AG08396 (cell line): ENCODE measurements around the gene SPDEF.

ENCODE experiments used
- DNase-seq: peaks from one replicate; pipeline ENCODE4 v3.0.0; 2012; ENCODE audit warnings: low spot score, mixed read lengths

SPDEF gene

GRCh38 chr6:34527751-34528670, 28.1 kb downstream of the SPDEF start:
- DNase-seq = no peak

- DNase-seq = peak; percentile 98
Measured at GRCh38 chr6:34526992-34527728, 29.0 kb downstream of the SPDEF start.

GRCh38 chr6:34526241-34526972, 29.7 kb downstream of the SPDEF start:
- DNase-seq = no peak

GRCh38 chr6:34525431-34526175, 30.5 kb downstream of the SPDEF start:
- DNase-seq = no peak

GRCh38 chr6:34524971-34525370, 31.2 kb downstream of the SPDEF start:
- no peak for DNase-seq

- no peak for DNase-seq
Measured at GRCh38 chr6:34524499-34524898, 31.6 kb downstream of the SPDEF start.

- no peak for DNase-seq
Measured at GRCh38 chr6:34523441-34524206, 32.5 kb downstream of the SPDEF start.

DNA sequence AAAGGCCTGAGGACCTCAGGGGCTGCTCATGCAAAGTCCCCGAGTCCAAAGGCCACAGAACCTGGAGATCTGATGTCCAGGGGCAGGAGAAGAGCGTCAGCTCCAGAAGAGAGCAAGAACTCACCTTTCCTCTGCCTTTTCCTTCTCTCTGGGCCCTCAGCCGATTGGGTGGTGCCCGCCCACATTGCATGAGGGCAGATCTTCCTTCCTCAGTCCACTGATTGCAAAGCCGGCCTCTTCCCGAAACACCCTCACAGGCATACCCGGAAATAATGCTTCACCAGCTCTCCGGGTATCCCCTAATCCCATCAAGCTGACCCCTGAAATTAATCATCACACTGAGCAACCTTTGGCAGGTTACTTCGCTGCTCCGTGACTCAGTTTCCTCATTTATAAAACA, 33.4 kb downstream of the SPDEF start:
- no peak for DNase-seq

GRCh38 chr6:34521463-34522285, 34.5 kb downstream of the SPDEF start:
- no peak for DNase-seq

- DNase-seq = no peak
Measured at GRCh38 chr6:34520645-34521462, 35.3 kb downstream of the SPDEF start.

GRCh38 chr6:34519971-34520644, 36.0 kb downstream of the SPDEF start:
- no peak for DNase-seq

DNA sequence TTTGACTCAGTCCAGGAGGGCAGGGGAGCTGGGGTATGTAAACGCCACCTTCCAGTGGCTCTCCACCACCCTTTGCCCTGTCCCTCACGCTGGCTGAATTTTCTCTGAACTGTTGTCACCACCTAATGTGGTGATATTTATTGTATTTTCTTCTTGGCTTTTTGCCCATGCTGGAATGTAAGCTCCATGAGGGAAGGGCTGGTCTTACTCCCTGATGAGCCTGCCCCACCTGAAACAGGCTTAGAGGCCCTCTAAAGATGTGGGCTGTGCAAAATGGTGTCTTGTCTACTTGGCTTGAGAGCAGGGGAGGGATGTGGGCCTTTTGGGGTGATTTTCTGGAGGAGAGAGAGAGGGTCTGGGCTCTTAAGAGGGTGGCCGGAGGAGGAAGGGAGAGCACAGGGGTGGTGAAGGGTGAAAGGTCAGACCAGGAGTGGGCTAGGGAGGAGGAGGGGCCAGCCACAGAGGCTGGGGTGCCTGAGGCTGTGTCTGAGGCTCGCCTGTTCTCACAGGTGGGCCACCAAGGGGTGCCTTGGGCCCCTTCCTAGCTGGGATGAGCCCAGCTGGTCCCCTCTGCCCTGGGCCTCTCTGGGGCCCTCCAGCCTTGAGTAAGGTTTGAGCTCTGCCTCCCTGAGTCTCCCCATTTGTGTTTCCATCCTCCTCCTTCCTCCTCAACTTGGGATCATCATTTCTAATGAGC, 37.3 kb downstream of the SPDEF start:
- no peak for DNase-seq

GRCh38 chr6:34517966-34518365, 38.2 kb downstream of the SPDEF start:
- DNase-seq = no peak

DNA sequence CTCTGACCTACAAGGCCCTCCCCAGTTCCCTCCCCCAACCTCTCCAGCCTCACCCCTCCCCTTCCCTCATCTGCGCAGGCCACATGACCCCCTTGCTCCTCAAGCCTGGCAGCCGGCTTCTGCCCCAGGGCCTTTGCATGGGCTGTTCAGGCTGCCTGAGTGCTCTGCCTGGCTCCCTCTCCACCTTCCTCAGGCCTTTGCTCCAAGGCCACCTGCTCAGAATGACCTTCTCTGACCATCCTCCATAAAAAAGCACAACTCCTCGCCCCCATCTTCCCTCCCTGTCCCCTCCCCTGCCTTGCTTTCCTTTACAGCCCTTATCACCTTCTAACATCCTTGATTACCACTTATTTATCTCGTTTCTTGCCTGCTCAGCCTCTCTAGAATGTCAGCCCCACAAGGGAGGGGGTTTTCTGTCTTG, 38.7 kb downstream of the SPDEF start:
- no peak for DNase-seq

- no peak for DNase-seq
Measured at GRCh38 chr6:34516391-34517324, 39.5 kb downstream of the SPDEF start.

GRCh38 chr6:34515473-34516387, 40.4 kb downstream of the SPDEF start:
- no peak for DNase-seq
